Retinal pigment epithelial cell (primary cell): Measurements from ENCODE around the gene TTLL12.

ENCODE experiments used
- DNase-seq: peaks from one replicate; pipeline ENCODE4 v3.0.0-alpha.2; 2010; ENCODE audit warnings: low read depth
- H3K4me3 ChIP-seq: 2 replicates; pipeline ENCODE4 v1.5.1; 2011; ENCODE audit warnings: mild to moderate bottlenecking, low read length, control low read depth, moderate library complexity
- TF ChIP-seq, protein P1 (sequence below): conservative IDR thresholded peaks from 2 replicates; pipeline ENCODE4 v1.5.1; 2011; ENCODE audit warnings: low read depth, low read length, control low read depth, inconsistent platforms

The TTLL12 gene

DNA sequence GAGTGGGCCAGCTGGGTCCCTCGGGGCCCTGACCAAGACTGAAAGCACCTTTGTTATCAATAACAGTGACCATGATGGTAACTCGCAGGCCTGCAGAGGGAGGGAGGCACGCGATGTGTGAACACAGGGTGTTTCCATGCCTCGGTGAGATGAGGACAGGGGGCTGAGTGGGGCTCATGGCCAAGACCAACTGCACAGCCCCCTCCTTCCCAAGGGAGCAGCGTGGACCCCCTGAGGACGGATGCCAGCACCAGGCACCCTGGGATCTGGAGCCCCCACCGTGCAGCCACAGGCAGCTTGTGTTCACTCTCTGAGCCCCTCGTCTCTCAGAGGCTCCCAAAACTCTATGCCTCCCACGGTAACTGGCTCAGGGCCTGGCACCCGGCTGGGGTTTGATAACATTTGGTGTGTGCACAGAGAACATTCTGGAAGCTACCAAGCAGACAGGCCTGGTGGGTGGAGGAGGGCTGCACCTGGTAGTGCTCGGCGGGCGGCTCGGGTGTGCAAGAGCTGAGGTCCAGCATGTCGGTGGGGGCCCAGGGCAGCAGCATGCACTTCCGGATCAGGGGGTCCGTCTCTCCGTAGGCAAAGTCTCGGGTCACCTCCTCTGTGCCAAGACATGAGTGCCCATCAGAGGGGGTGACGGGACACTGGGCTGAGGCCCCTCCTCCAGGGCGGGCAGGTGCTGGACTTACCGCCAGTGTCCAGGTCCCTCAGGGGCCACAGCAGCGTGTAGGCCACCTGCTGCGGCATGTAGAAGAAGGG lies 7.6 kb downstream of the TTLL12 start:
- DNase-seq, result no peak
- no peak overlapping the region for H3K4me3 ChIP-seq
- TF ChIP-seq, protein P1, sequence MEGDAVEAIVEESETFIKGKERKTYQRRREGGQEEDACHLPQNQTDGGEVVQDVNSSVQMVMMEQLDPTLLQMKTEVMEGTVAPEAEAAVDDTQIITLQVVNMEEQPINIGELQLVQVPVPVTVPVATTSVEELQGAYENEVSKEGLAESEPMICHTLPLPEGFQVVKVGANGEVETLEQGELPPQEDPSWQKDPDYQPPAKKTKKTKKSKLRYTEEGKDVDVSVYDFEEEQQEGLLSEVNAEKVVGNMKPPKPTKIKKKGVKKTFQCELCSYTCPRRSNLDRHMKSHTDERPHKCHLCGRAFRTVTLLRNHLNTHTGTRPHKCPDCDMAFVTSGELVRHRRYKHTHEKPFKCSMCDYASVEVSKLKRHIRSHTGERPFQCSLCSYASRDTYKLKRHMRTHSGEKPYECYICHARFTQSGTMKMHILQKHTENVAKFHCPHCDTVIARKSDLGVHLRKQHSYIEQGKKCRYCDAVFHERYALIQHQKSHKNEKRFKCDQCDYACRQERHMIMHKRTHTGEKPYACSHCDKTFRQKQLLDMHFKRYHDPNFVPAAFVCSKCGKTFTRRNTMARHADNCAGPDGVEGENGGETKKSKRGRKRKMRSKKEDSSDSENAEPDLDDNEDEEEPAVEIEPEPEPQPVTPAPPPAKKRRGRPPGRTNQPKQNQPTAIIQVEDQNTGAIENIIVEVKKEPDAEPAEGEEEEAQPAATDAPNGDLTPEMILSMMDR, result no peak

DNA sequence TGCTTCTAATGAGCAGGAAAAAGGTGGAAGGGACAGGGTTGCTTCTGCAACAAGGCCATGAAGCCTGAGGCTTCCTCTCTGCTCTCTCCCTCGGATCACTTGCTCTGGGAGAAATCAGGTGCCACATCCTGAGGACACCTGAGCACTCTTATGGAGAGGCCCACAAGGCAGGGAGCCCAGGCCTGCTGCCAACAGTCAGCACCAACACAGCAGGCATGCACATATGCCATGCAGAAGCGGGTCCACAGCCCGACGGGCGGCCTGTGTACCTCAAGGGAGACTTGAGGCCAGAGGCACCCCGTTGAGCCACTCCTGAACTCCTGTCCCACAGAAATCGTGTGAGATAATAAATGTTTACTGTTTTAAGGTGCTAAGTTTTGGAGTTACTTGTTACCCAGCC lies 9.5 kb downstream of the TTLL12 start:
- TF ChIP-seq, protein P1, result no peak
- DNase-seq, result no peak
- no peak overlapping the region for H3K4me3 ChIP-seq

DNA sequence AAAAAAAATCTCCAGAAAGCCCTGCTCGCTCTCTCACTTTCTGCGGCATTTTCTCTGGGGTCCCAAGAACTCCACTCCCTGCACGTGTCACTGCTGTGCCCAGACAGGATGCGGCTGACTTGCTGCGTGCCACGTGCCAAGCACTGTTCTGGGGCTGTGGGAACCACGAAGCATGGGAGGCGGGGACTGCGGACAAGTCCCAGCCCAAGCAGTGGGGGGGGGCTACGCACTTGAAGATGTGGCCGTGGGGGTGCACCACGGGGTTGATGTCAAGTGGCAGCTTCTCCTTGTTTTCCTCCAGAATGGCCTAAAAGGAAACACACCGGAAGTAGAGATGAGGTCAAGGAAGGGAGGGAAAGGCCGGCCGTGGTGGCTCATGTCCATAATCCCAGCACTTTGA lies 10.8 kb downstream of the TTLL12 start:
- DNase-seq, result no peak
- TF ChIP-seq, protein P1, result no peak
- H3K4me3 ChIP-seq, result no peak overlapping the region

DNA sequence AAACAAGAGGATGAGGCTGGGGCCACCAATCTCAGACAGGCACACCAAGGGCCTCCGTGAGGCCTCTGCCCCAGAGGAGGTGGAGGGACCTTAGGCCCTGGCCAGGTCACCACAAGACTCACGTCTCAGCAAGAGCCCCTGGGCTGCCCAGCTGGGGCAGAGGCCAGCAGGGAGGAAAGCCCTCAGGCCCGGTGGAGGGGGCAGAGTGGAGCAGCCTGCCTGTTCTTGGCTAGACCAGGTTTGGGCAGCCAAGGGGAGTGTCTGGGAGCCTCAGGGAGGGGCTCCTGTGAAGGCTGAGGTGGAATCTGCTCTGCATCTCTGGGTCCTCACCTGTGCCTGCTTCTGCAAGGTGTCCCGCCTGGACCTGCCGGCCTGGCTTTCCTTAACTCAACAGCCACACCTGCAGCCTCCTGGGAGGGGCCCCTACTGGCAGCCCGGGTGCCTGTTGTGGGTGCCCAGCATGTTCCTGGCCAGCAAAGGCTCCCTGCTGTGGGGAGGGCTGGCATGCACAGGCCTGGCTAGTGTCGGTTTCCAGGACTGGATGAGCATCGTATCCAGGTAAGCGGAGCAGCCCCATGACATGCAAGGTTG lies 11.9 kb downstream of the TTLL12 start:
- H3K4me3 ChIP-seq, result no peak overlapping the region
- no peak for DNase-seq
- TF ChIP-seq, protein P1, result no peak

DNA sequence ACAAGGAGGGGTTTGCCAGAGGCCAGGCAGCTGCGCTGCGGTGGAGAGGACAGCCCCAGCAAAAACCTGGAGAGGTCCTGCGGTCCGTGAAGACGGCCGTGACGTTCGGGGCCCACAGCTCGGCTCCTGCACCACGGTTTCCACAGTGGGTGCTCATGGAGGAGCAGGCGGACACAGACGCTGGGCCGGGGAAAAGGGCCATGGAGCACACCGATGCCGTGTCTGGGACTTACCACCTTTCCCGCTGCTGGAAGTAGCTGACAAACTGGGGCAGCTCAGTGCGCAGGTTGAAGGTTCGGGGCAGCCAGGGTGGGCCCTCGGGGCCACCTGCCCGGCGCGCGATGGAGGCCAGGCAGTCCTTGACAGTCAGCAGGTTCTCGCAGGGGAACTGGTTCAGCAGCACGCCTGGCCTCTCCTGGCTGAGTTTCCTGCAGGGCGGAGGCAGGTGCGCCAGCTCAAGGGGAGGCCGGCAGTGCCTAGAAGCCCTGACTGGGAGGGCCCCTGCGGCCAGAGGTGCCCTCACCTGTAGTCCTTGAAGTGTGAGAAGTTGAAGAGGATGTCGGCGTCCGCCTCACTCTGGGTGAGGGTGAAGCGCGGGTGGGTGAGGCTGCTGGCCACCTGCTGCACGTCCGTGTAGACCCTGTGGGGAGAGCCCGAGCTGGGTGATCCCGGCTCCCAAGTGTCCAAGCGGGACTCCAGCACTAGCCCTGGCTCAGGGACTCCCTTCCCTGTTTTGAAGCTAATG lies 12.8 kb downstream of the TTLL12 start:
- H3K4me3 ChIP-seq, result no peak overlapping the region
- TF ChIP-seq, protein P1, result no peak
- DNase-seq, result no peak

DNA sequence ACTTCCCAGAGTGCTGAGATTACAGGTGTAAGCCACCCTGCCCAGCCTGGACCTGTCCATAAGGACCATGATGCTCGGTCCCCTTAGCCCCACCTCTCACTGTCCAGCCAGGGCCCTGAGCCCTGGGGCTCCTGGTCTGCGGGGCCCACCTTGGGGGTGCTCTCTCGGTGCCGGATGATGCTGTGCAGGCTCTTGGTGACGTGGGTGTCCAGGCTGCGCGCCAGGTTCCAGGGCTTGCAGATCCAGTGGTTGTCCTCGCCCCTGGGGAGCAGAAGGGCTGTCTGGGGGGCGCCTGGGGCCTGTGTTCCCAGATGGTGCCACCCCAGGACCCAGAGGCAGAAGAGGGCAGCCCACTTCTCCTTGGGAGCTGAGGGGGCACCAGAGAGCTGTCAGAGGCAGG lies 13.4 kb downstream of the TTLL12 start:
- DNase-seq, result no peak
- TF ChIP-seq, protein P1, result no peak
- H3K4me3 ChIP-seq, result no peak overlapping the region
